HEK293T (cell line): Measurements from ENCODE around the gene HDAC9.

Experiments
- ARNT ChIP-seq: fragments of 450-650 bp; IDR thresholded peaks from 2 replicates; pipeline ENCODE4 v1.6.1; 2017; ENCODE audit warnings: mild to moderate bottlenecking
- ELF4 ChIP-seq: fragments of 450-650 bp; IDR thresholded peaks from 2 replicates; pipeline ENCODE4 v1.6.1; 2017; ENCODE audit warnings: antibody characterized with exemption
- FOXM1 ChIP-seq: fragments of 450-650 bp; IDR thresholded peaks from 2 replicates; pipeline ENCODE4 v1.6.1; 2017; ENCODE audit warnings: mild to moderate bottlenecking, borderline replicate concordance
- L3MBTL2 ChIP-seq: fragments of 450-650 bp; conservative IDR thresholded peaks from 2 replicates; pipeline ENCODE4 v1.6.1; 2016; ENCODE audit warnings: mild to moderate bottlenecking
- LEF1 ChIP-seq: fragments of 450-650 bp; IDR thresholded peaks from 2 replicates; pipeline ENCODE4 v1.6.1; 2017; ENCODE audit warnings: mild to moderate bottlenecking, borderline replicate concordance
- SUZ12 ChIP-seq: fragments of 450-650 bp; IDR thresholded peaks from 2 replicates; pipeline ENCODE4 v1.6.1; 2016; ENCODE audit warnings: mild to moderate bottlenecking
- TARDBP ChIP-seq: fragments of 450-650 bp; IDR thresholded peaks from 2 replicates; pipeline ENCODE4 v1.6.1; 2016

GRCh38 chr7:18786196-18786727 lies 290.7 kb downstream of the HDAC9 start:
- TF ChIP-seq FOXM1 (no peak), TARDBP (no peak), L3MBTL2 (no peak), ELF4 (no peak), LEF1 (no peak), ARNT (no peak), SUZ12 (no peak)
